Tibial artery (tissue), 4 donors: Measurements from ENCODE around the gene YAE1.

ENCODE experiments used
- DNase-seq, 2 donors: peaks; one replicate each; pipeline ENCODE4 v3.0.0-alpha.2; 2019
- H3K27ac ChIP-seq, 2 donors: fragments of 200-600 bp; sonication (generic) in 1 of 2; 1 replicate in 1 of 2; 2 replicates in 1 of 2; pipeline ENCODE4 v1.5.1; 2018 to 2019; ENCODE audit warnings: mild to moderate bottlenecking in 1 of 2
- H3K27me3 ChIP-seq, 2 donors: fragments of 200-600 bp; sonication (generic) in 1 of 2; one replicate each; pipeline versions ENCODE4 v1.5.1 to v1.6.0; 2016 to 2019
- H3K36me3 ChIP-seq, 3 donors: fragments of 200-600 bp; sonication (generic) in 2 of 3; one replicate each; pipeline ENCODE4 v1.5.1; 2016 to 2019; ENCODE audit warnings: mild to moderate bottlenecking in 2 of 3
- H3K4me1 ChIP-seq, 4 donors: fragments of 200-600 bp; sonication (generic) in 2 of 4; 1 replicate in 3 of 4; 2 replicates in 1 of 4; pipeline ENCODE4 v1.5.1; 2016 to 2019
- H3K4me3 ChIP-seq, 2 donors: fragments of 200-600 bp; sonication (generic) in 1 of 2; 1 replicate in 1 of 2; 2 replicates in 1 of 2; pipeline ENCODE4 v1.5.1; 2018 to 2019; ENCODE audit warnings: mild to moderate bottlenecking in 2 of 2
- H3K9me3 ChIP-seq, 3 donors: fragments of 200-600 bp; sonication (generic) in 1 of 3; one replicate each; pipeline ENCODE4 v1.5.1; 2016 to 2019
- CTCF ChIP-seq, 2 experiments: fragments of 200-600 bp in 1 of 2; fragments of 450-650 bp in 1 of 2; IDR thresholded peaks; one replicate each; pipeline ENCODE4 v1.5.1; 2017 to 2019; ENCODE audit warnings: antibody characterized with exemption in 2 of 2, mild to moderate bottlenecking in 1 of 2, moderate library complexity in 1 of 2
- intact Hi-C: fragments of 100-400 bp; cut with DNase I; formaldehyde crosslinking; loops from one replicate; pipeline ENCODE4 v1.15.0; 2023; ENCODE audit warnings: low total_unique reads

The YAE1 gene

GRCh38 chr7:39566023-39566921 lies at the start of gene YAE1:
Gene YAE1 (plus strand): TSS chr7:39566404. CDS start chr7:39566419, 15 bp downstream.
- Histone ChIP-seq H3K4me1 (peaks cover 0 to 17% (median 3%) of the 10 kb centered on the region in 4 donors), H3K9me3 (no peaks in the 10 kb centered on the region), H3K27me3 (no peaks in the 10 kb centered on the region), H3K4me3 (peak within 1 kb of the TSS; percentile 66 to 81), H3K27ac (peak within 1 kb of the TSS; percentile 73 to 81), H3K36me3 (peaks cover 0 to 6% (median 6%) of the 10 kb centered on the region in 3 donors)
- no peak for TF ChIP-seq CTCF (IDR thresholded peaks at IDR 0.05)
- intact Hi-C loops = no loop called here
- peak; percentile 78 to 89 for DNase-seq

GRCh38 chr7:39516498-39516897 lies 49.7 kb upstream of the YAE1 start:
- Histone ChIP-seq H3K36me3 (no peaks in the 10 kb centered on the region), H3K9me3 (no peaks in the 10 kb centered on the region), H3K4me3 (no peak overlapping the region), H3K27me3 (no peaks in the 10 kb centered on the region), H3K27ac (no peak overlapping the region), H3K4me1 (peaks cover 0 to 5% (median 0%) of the 10 kb centered on the region in 4 donors)
- intact Hi-C loops = loop anchor here (5.0 kb wide), 1 partner anchor 719 kb away; no protein-coding TSS in a partner anchor
- no peak for TF ChIP-seq CTCF (IDR thresholded peaks at IDR 0.05)
- DNase-seq = no peak

GRCh38 chr7:39517240-39517639 lies 49.0 kb upstream of the YAE1 start:
- H3K27ac ChIP-seq = no peak overlapping the region
- no peak for TF ChIP-seq CTCF (IDR thresholded peaks at IDR 0.05)
- no peak for DNase-seq
- H3K4me1 ChIP-seq = peaks cover 0 to 5% (median 0%) of the 10 kb centered on the region in 4 donors
- intact Hi-C loops = loop anchor here (5.0 kb wide), 1 partner anchor 720 kb away; no protein-coding TSS in a partner anchor
- H3K9me3 ChIP-seq = no peaks in the 10 kb centered on the region
- H3K27me3 ChIP-seq = no peaks in the 10 kb centered on the region
- no peaks in the 10 kb centered on the region for H3K36me3 ChIP-seq
- H3K4me3 ChIP-seq = no peak overlapping the region

- no peak for DNase-seq
- H3K4me1 ChIP-seq = no peaks in the 10 kb centered on the region
- no peak overlapping the region for H3K27ac ChIP-seq
- no peak overlapping the region for H3K4me3 ChIP-seq
- H3K27me3 ChIP-seq = peaks cover 0 to 6% of the 10 kb centered on the region in 2 donors
- TF ChIP-seq CTCF (IDR thresholded peaks at IDR 0.05) = no peak
- no peaks in the 10 kb centered on the region for H3K36me3 ChIP-seq
- no peaks in the 10 kb centered on the region for H3K9me3 ChIP-seq
- intact Hi-C loops = loop anchor here (10.0 kb wide), 2 partner anchors 591 to 1131 kb away; no protein-coding TSS in a partner anchor
Observed at GRCh38 chr7:39525926-39526325, 40.3 kb upstream of the YAE1 start.

GRCh38 chr7:39526666-39527065 lies 39.5 kb upstream of the YAE1 start:
- H3K4me3 ChIP-seq = no peak overlapping the region
- TF ChIP-seq CTCF (IDR thresholded peaks at IDR 0.05) = no peak
- peaks cover 0 to 6% of the 10 kb centered on the region in 2 donors for H3K27me3 ChIP-seq
- H3K36me3 ChIP-seq = no peaks in the 10 kb centered on the region
- intact Hi-C loops = loop anchor here (10.0 kb wide), 2 partner anchors 592 to 1132 kb away; no protein-coding TSS in a partner anchor
- DNase-seq = no peak
- H3K9me3 ChIP-seq = no peaks in the 10 kb centered on the region
- H3K4me1 ChIP-seq = no peaks in the 10 kb centered on the region
- no peak overlapping the region for H3K27ac ChIP-seq
